GM18907 (cell line): ENCODE results near the gene GABPA.
A peak's percentile ranks its signal among the peaks of the same experiment; 100 is the strongest.

ENCODE experiments used
- ATAC-seq: cut with Tn5 transposase; IDR thresholded peaks from one replicate; pipeline ENCODE4 v1.9.1; 2021; ENCODE audit warnings: mild to moderate bottlenecking, moderate library complexity; ENCODE audit not compliant: unreplicated experiment

GABPA gene

DNA sequence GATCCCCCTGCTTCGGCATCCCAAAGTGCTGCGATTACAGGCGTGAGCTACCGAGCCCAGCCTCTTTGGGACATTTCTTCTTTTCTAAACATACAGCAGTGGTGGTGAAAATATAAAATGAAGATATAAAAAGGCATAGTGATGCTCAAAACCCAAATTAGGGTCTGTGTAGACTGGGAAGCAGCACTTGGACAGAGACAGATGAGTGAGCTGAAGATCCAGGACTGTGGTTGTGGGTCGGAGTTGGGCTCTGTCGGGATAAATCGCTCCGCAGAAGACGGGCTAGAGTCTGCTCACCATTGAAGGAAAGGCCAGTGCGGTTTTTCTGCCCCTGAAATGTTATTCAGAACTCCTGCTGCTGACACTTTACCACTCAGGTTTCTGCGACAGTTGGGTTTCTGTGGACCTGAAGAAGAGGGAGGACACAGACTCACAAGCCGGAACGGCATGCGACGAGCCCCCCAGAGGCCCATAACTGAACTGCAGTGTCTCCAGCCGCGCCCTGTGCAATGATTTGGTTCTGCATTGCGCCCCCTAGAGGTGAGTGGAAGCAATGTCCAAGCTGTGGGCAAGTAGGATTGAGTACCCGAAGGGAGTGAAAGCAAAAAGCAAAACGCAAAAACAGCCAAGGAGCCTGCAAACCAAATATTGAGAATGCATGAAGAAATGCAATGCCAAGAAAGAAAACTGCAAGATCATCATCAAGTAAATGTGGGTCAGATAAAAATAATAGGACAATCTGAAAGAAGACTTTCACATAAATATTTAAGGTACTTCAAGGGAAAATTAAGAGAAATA lies 66.6 kb downstream of the GABPA start:
- ATAC-seq: peak; percentile 100

DNA sequence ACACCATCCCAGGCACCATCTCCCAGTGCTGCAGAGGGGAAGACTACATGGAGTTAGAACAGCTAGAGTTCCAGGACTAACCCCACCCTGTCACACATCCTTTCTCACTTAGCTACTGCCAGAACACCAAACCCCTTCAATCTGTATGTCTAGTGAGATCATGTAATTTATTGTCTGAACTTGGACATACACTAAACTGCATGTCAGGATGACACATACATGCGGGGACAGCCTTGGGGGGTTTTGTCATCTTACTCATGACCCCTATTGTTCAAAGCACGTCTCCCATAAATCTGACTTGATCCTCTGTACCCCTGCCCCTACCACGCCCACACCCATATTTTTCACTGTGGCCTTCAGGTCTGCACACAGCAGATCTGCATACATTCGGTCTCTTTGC lies 71.3 kb downstream of the GABPA start:
- no peak for ATAC-seq

DNA sequence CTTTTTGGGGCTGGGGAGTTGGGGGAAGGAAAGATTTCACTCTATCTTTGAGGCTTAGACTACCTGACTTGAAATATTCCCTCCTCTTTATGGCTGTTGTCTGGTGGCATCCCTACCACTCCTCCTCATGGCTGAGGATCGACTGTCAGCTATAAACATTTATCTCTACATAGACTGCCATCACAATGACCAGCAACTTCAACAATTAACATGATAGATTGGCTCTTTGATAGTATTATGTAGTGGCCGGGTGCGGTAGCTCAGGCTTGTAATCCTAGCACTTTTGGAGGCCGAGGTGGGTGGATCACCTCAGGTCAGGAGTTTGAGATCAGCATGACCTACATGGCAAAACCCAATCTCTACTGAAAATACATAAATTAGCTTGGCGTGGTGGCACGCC lies 72.4 kb downstream of the GABPA start:
- no peak for ATAC-seq

DNA sequence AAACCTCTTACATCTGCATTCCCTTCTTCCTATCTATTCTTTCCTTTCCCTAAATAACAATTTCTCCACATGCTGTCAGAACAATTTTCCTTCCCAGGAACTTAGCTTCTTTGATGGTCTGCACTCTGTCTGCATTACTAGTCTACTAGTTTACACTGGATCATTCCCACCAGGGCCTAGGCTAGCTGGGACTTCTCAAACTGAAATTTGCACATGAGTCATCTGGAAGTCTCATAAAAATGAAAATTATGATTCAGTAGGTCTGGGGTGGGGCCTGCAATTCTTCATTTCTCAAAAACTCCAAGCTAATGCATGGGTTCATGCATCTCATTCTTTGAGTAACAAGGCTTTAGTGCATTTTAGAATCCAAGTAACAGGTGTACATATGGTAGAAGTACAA lies 74.2 kb downstream of the GABPA start:
- no peak for ATAC-seq

DNA sequence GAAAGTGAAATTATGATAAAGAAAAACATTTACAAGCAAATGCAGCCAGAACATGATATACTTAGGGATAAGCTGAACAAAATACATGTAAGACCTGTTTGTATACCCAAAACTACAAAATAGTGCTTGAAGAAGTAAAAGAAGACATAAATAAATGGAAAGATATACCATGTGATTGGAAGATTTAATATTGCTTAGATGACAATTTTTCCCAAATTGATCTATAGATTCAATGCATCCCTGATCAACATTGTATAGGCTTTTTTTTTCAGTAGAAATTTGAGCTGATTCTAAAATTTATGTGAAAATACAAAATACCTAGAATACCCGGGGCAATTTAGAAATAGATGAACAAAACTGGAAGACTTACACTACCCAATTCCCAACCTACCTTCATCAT lies 76.4 kb downstream of the GABPA start:
- no peak for ATAC-seq

DNA sequence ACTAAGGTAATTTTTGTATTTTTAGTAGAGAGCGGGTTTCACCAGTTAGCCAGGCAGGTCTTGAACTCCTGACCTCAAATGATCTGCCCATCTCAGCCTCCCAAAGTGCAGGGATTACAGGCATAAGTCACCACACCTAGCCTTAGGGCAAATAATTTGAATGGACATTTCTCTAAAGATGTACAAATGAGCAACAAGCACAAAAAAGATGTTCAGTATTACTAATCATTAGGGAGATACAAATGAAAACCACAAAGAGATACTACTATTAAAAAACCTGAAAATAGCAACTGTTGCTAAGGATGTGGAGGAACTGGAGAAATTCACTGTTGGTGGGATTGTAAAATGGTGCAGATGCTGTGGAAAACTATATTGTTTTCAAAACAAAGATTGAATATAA lies 79.1 kb downstream of the GABPA start:
- no peak for ATAC-seq

DNA sequence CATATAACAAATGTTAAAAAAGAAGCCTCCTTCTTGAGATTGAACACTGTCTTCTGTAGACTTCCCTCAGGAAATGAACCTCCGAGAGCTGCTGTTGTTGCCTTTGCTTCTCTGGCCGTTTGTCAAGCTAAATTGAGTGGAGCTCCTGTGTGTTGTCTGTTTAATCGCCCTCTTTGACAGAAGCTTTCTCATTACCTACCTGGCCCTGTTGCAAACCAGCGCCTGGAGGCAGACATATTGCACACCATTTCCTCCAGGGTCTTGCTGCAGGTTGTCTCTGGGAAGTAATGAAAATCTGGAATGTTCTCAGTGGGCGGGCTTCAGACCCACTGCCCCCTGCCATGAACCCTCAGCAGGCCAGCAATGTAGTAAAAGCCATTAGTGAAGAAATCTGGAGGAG lies 83.3 kb downstream of the GABPA start:
- ATAC-seq: no peak

DNA sequence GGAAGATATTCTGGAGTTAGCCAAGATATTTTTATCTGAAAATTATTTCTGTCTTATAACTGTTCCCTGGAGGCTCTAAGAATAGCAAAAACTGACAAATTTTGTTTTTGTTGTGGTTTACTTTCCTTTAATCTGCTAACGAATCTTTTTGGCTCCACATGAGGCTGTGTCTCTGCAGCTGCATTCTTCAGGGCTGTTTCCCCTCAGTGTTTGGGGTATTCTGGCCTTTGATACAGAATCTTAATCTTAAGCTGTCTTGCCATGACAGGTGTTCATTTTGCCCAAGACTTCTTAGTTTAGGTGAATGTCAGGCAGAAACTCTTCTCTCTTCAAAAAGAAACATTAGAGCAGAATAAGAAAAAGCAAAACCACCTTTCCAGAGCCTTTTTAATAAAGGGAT lies 83.8 kb downstream of the GABPA start:
- ATAC-seq: no peak
